HG03432 (cell line): ENCODE results near the gene TRAF3.
"Not testable (repeated sequence)": the region's sequence is repeated elsewhere in the genome, so short reads cannot be mapped to it uniquely, and the experiment has no call there.

ENCODE experiments used
- ATAC-seq: cut with Tn5 transposase; IDR thresholded peaks from one replicate; pipeline ENCODE4 v1.9.1; 2021; ENCODE audit warnings: mild to moderate bottlenecking, moderate library complexity; ENCODE audit not compliant: unreplicated experiment

TRAF3 gene

DNA sequence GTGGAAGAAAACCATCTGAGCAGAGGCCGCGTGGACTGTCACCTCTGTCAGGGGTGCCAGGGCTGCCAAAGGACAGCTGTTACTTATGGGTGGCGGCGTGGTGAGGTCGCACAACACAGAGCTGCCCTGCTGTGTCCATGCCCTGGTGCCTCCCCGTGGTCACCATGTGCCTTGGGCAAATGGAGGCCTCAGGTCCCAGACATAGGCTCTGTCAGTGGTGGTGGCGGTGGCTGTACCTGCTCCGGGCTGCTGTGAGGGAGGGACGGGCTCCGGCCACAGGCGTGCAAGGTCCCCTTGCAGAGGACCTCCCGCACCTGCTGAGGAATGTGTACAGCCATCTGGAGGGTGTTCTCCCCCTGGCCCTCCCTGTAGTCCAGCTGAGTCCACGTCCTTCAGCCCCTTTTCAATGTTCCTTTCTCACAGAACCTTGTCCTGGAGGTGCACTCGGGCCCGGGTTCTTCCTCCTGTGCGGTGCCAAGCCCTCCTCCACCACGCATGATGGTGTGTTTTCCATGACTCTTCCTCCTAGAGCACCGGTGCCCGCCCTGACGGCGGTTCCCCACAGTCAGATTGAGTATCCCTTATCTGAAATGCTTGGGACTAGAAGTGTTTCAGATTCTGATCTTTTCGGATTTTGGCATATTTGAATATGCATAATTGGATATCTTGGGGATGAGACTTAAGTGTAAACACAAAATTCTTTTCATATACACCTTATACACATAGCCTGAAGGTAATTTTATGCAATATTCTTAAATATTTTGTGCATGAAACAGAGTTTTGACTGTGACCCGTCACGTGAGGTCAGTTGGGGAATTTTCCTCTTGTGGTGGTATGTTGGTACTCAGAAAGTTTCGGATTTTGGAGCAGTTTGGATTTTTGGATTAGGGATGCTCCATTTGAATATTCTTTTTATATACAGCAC lies 49.8 kb downstream of the TRAF3 start:
- no peak for ATAC-seq

DNA sequence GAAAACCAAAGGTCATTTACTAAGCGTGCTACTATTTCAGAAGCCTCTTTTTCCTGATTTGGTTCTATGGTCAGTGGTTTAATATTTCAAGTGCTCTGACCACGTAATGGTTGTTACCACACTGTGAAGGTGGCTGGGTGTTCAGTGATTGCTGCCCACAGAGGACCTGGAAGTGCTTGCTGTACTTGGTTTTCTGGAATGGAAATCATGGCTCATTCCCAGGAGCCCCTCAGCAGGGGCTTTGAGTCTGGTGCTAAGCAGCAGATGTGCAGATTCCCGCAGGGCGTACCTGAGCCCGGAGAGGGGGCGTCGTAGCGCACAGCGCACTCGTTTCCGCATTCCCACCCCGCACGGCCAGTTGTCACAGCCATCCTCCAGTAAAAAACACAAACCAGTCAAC lies 50.5 kb downstream of the TRAF3 start:
- ATAC-seq: no peak

DNA sequence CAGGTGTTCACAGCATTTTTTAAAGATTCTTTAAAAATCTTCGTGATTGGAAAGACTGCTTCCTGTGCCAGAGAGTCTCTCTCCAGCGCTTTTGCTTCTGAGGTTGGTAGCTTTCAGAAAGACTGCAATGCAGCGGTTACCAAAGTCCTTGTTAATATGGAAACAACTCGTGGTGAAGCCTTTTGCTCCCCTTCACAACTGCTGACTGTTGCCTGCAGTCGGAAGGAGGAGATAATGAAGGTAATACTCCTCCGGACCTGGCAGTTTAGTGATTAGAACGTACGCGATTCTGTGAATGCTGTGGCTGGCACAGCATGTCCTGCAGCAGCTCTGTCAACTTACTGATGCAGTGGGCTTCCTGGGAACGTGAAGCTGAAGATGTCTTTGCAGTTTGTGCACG lies 50.9 kb downstream of the TRAF3 start:
- ATAC-seq: no peak

DNA sequence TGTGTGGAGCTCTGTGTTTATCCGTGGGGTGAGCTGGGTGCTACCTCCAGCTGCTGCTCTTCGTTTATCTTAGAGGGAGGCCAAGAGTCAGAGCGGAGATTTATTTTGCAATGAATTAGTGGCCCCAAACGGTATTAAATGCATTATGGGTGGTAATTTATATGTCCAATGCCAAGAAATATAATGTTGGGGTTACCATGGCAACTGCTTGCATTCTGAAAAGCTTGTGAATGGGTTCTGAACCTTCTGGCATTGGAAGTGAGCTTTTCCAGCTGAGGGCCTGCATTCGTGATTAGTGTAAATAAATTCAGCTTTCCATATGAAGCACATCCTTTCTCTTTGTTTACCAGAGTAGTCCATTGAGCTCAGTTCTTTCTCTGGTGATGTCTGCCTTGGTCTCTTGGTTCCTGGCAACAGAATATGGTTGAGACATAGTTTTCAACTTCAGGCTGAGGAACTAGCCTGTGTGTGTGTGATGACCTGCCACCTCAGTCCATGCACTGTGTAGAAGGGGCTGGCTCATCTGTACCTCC lies 51.8 kb downstream of the TRAF3 start:
- ATAC-seq: no peak

DNA sequence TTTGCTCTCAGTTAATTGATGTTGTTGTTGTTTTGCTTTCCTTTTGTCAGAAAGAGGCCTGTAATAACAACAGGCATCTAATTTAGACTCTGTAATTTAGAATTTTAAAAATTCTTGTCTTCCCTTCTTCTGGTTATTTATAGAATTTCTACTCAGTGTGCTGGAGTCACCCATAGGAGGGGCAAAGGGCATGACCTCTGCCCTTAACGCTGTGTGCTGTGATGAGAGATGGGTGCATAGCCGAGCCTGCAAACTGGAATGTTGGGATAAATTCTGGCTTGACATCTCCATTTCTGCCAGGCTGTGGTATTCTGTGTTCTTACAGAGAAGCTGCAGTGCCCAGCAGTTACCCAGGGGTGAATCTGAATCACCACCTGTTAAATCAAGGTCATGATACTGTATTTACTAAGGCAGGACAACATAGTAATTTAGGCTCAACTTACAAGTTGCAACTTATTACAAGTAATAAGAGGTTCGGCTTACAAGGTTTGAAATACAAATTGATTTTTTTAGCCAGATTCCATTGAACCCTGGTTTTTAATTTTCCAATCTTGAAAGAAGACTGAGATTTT lies 53.3 kb downstream of the TRAF3 start:
- no peak for ATAC-seq

DNA sequence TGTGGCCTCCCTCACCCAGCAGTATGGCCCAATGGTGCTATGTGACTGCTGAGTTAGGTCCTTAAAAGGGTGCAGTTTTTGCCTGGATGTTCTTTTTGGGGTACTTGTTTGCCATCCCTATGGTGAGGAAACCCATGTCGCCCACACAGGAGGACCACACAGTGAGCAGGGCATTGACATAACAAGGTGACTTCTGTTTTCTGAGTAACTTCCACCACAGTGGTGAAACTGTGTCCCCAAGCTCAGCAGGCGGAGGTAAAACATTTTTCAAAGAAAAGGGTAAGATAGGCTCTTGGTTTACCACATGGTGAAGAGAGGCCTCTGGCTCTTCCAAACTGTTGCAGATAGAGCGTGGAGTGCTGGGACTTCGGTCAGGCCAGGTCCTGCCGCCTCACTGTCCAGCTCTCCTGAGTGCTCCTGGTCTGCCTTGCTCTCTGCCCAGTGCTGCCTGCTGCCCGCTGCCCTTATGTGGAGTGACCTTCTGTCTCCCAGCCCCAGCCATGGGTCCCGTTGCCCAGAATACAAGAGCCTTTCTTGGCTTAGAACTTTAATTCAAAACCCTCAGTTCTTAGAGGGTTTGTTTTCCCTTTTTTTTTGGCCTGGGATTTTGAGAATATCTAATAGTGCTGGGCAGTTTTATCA lies 54.0 kb downstream of the TRAF3 start:
- no peak for ATAC-seq

DNA sequence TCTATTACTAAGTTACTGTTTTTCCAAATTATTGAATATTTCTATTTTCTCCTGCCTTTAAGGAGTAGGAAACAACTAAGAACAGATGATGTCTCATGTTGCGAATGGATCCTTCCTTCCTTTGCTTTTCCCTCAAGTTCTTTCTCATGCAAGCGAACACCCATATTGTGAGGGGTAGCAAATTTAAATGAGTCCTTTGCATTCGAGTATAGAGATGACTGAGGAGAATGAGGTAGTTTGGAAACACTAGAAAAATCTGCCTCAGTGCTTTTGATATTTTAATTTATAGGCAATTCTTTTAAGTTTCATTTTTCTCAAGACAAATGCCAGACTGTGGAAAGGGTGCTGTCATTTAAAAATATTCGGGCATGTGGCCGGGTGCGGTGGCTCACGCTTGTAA lies 56.1 kb downstream of the TRAF3 start:
- ATAC-seq: no peak

DNA sequence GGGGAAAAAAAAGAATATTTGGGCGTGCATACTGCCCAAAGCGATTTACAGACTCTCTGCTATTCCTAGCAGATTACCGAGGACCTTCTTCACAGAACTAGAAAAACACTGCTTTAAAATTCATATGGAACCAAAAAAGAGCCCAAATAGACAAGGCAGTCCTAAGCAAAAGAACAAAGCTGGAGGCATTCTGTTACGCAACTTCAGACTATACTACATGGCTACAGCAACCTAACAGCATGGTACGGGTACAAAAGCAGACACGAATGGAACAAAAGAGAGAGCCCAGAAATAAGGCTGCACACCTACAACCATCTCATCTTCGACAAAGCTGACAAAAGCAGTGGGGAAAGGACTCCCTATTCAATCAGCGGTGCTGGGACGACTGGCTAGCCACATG lies 56.7 kb downstream of the TRAF3 start:
- no peak for ATAC-seq

DNA sequence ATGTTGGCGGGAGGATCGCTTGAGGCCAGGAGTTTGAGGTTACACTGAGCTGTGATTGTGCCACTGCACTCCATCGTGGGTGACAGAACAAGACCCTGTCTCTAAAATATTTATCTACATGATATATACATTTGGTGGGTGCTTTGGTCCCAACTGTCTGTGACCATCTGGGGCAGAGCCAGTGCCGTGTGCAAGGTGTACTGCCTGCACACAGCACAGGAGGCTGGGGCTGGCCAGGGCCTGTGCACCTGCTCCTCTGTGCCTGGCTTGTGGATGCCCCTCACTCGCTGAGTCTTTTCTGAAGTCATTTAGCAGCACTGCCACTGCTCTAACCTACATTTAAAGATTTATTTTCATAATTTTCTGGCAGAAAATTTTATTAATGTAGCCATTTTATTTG lies 58.7 kb downstream of the TRAF3 start:
- ATAC-seq: no peak

DNA sequence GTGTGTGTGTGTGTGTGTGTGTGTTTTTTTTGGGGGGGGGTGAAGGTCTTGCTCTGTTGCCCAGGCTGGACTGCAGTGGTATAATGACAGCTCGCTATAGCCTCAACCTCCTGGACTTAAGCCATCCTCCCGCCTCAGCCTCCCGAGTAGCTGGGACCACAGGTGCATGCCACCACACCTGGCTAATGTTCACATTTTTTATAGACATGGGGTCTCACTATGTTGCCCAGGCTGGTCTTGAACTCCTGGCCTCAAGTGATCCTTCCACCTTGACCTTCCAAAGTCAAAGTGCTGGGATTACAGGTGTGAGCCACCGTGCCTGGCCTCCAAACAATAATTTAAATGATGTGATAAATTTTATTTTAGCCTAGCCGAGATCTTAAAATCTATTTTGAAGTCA lies 59.9 kb downstream of the TRAF3 start:
- ATAC-seq: not testable (repeated sequence)

DNA sequence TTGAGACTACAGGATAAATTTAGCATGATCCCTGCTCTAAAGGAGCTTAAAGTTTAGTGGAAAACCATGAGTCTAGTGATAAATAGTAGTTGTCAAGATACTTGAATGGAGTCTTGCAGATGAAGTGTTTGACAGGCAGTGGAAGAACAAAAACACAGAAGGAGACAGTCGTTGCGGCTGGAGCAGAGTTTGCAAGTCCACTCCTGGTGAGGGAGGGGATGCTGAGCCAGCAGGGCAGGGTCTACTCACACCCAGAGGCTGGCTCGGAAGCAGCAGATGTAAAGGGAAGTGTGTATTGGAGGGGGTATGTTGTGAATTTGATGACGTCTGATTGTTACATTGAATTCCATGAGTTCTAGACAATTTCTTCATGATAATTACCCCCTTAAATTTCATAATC lies 61.3 kb downstream of the TRAF3 start:
- ATAC-seq: no peak

DNA sequence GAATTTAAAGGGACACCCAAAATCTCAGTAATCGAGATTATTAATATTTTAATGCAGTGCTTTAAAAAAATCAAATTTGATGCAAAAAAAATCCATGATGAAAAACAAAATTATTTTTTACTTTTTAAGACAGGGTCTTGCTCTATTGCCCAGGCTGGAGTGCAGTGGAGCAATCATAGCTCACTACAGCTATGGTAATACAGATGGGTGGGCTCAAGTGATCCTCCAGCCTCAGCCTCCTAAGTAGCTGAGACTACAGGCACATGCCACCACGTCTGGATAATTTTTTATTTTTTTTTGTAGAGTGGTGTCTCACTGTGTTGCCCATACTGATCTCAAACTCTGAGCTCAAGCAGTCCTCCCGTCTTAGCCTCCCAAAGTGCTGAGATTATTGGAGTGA lies 62.9 kb downstream of the TRAF3 start:
- no peak for ATAC-seq

DNA sequence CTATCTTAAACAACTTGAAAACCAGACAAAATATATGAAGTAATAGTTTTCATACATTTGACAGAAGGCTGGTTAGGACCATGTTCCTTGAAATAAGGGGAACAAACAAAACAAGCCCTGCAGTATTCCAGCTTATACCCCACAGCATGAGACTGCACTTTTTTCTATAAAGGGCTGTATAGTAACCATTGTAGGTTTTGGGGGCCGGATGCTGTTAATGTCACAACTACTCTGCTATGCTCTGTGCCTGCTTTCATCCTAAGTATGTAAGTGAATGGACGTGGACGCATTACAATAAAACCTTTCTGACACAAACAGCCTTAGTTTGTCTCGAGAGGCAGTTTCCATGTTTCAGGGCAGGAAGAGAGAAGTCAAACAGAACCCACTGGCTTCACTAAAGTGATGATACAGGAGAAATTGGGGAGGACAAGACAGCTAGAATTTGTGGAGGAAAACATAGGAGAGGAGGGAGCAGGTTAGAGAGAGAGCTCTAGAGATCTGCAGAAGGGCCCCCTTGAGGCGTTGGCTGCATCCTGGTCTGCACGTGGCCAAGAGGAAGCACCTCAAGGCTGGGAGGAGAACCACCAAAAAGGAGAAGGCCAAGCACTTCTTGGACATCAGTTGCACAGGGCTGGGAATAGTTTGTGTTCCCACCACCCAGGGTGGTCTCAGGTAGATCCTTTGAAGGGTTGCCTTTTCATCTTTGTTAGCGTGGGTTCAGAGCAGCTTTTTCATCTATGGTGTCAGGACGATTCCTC lies 63.7 kb downstream of the TRAF3 start:
- no peak for ATAC-seq

DNA sequence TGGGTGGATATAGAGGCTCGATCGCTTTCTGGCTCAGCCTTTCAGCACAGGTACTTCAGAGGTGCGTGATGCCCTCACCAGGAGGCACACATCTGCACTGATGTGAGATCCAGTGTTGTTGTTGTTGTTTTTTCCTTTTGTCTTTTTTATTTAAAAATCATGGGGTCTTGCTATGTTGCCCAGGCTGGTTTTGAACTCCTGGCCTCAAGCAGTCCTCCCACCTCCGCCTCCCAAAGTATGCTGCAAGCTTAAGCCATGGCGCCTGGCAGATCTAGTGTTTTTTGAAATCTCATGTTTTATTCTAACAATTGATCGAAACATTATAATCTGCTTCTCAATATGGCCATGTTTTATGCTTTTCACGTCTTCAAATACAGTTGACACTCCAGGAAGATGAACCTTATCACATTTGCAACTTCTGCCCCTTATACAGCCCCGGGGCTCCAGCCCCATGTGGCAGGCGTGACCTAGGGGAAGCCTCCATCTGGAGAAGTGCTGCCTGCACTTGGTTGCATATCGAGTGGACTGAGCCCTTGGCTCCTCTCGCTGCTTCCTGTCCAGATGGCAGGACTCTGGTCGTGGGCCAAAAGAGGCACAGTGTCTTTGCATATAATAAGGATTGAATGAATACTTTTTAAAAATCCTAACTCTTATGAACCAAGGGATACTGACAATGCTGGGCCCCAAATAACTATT lies 71.7 kb downstream of the TRAF3 start:
- no peak for ATAC-seq

DNA sequence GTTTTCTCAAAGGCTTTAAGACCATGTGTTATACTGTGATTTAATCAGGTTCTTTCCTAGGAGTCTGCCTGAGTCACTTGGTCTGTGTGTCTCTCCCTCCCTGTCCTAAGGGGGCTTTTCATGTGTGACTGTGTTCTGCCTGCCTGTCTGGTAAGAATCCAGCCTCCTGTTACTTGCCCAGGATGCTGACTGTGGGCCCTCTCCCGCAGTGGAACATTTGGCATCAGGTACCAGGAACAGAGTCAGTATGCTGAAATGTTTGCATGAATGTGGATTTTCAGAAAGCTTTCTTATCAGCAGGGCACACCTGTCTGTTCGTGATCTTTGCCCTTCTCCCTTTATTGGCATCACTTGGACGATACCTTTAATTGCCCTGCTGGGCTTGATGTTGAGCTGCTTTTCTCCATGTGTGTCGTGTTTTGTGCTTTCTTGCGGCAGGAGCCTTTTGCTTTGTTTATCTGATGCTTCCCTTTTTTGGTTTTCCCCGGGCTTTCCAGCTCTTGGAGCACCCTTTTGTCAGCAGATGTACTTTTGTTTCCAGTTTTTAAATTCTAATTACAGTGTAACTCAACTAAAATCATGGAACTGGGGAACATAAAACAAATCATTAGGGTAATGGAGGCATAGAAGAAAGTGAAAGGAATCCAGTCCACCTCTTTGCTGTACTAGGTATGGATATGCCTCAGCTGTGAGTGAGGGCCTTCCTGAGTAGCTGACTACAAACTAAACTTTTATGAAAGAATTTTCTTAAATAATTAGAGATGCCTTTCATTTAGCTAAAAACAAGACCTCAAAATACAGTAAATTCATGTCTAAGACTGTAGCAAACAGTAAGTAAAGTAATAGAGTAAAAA lies 72.5 kb downstream of the TRAF3 start:
- ATAC-seq: no peak

DNA sequence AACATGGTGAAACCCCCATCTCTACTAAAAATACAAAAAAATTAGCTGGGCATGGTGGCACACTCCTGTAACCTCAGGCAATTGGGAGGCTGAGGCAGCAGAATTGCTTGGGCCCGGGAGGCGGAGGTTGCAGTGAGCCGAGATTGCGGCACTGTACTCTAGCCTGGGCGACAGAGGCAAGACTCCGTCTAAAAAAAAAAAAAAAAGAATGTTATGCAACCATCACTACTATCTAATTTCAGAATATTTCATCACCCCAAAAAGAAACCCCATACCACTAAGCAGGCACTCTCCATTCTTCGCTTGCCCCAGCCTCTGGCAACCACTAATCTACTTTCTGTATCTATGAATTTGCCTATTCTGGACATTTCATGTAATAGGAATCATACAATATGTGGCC lies 76.4 kb downstream of the TRAF3 start:
- ATAC-seq: no peak

DNA sequence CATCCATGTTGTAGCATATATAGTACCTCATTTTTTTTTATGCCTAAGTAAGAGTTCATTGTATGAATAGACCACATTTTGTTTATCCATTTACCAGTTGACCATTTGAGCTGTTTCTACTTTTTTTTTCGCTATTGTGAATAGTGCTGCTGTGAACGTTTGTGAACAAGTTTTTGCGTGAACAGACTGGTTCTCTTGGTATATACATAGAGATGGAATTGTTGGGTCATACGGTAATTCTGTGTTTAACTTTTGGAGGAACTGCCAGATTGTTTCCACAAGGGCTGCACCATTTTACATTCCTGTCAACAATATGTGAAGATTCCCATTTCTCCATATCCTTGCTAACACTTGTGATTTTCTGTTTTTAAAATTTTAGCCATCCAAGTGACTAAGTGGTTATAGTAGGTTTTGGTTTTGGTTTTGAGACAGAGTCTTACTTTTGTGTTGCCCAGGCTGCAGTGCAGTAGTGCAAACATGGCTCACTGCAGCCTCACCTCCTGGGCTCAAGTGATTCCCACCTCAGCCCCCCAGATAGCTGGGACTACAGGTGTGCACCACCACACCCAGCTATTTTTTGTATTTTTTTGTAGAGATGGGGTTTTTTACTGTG lies 76.9 kb downstream of the TRAF3 start:
- ATAC-seq: no peak

DNA sequence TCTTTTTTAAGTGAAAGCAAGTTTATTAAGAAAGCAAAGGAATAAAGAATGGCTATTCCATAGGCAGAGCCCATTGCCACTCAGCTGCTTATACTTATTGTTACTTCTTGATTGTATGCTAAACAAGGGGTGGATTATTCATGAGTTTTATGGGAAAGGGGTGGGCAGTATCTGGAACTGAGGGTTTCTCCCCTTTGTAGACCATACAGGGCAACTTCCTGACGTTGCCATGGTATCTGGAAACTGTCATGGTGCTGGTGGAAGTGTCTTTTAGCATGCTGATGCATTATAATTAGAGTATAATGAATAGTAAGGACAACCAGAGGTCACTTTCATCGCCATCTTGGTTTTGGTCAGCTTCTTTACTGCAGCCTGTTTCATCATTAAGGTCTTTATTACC lies 78.9 kb downstream of the TRAF3 start:
- ATAC-seq: no peak

DNA sequence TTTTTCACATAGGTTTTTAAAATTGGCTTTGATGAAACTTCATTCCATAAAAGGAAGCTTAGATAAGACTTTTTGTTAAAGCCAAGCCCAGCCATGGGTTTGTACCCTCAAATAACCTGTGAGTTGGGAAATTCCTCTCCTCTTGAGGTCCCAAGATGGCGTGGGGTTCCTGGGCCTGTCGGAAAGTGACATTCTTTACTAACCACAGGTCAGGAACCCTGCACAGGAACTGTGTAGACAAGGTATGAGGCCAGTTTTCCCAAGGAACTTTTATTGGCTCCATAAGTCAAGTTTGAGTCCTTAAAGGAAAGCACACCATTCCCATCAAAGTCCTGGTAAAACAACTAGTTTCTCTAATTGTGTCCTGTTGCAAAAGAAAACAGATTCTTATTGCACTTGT lies 80.2 kb downstream of the TRAF3 start:
- no peak for ATAC-seq
